GM23338 (cell line): ENCODE results near the gene DIO2. TPM values are rescaled to one million over a fixed set of nuclear protein-coding genes. Genes with fewer than 3 reads are reported as not detected.
A peak's percentile ranks its signal among the peaks of the same experiment; 100 is the strongest.

Source experiments
- ATAC-seq: fragments of 200-7000 bp; cut with Tn5 transposase; 3 replicates; pipeline ENCODE4 v1.9.1; 2020
- DNase-seq: peaks from one replicate; pipeline ENCODE4 v3.0.0-alpha.2; 2015; ENCODE audit warnings: low spot score
- H2AFZ ChIP-seq: fragments of 200-600 bp; sonication (generic); 2 replicates; pipeline ENCODE4 v1.8.0; 2016; ENCODE audit warnings: antibody characterized with exemption, mild to moderate bottlenecking, moderate library complexity
- H3F3A ChIP-seq: fragments of 200-600 bp; sonication (generic); replicated peaks from 2 replicates; pipeline ENCODE4 v1.8.0; 2017; ENCODE audit warnings: antibody characterized with exemption, mixed run types, low read depth
- H3K27ac ChIP-seq: fragments of 200-600 bp; sonication (generic); 2 replicates; pipeline ENCODE4 v1.6.1; 2016; ENCODE audit warnings: low read depth
- H3K27me3 ChIP-seq: fragments of 200-600 bp; sonication (generic); 2 replicates; pipeline ENCODE4 v1.8.0; 2016; ENCODE audit warnings: mild to moderate bottlenecking, mixed run types, moderate library complexity; ENCODE audit not compliant: insufficient read depth
- H3K36me3 ChIP-seq: fragments of 200-600 bp; sonication (generic); 2 replicates; pipeline ENCODE4 v1.8.0; 2016; ENCODE audit warnings: mild to moderate bottlenecking; ENCODE audit not compliant: insufficient read depth
- H3K4me1 ChIP-seq: fragments of 200-600 bp; sonication (generic); 2 replicates; pipeline ENCODE4 v1.8.0; 2016; ENCODE audit warnings: mild to moderate bottlenecking, moderate library complexity; ENCODE audit not compliant: insufficient read depth
- H3K4me2 ChIP-seq: fragments of 200-600 bp; sonication (generic); 2 replicates; pipeline ENCODE4 v1.7.1; 2017; ENCODE audit warnings: mixed run types
- H3K4me3 ChIP-seq: fragments of 200-600 bp; sonication (generic); 2 replicates; pipeline ENCODE4 v1.6.1; 2016; ENCODE audit warnings: mixed run types
- H3K79me2 ChIP-seq: fragments of 200-600 bp; sonication (generic); replicated peaks from 2 replicates; pipeline ENCODE4 v1.8.0; 2017; ENCODE audit warnings: mild to moderate bottlenecking; ENCODE audit not compliant: insufficient read depth
- H3K9me2 ChIP-seq: fragments of 200-600 bp; sonication (generic); 2 replicates; pipeline ENCODE4 v1.8.0; 2017; ENCODE audit not compliant: insufficient read depth
- H4K20me1 ChIP-seq: fragments of 200-600 bp; sonication (generic); replicated peaks from 2 replicates; pipeline ENCODE4 v1.8.0; 2017; ENCODE audit warnings: mild to moderate bottlenecking; ENCODE audit not compliant: insufficient read depth
- H3K27ac Mint-ChIP-seq: 2 replicates; pipeline ENCODE4 v1.8.0; 2020; ENCODE audit warnings: inconsistent platforms, mild to moderate bottlenecking, moderate library complexity, mixed read lengths
- H3K27me3 Mint-ChIP-seq: 3 replicates; pipeline ENCODE4 v1.8.0; 2022; ENCODE audit warnings: low read depth, mild to moderate bottlenecking, moderate library complexity, mixed read lengths, inconsistent platforms; ENCODE audit not compliant: insufficient read depth, poor library complexity
- H3K36me3 Mint-ChIP-seq: 3 replicates; pipeline ENCODE4 v1.8.0; 2021; ENCODE audit warnings: low read depth, mild to moderate bottlenecking, inconsistent platforms, moderate library complexity, mixed read lengths
- H3K4me1 Mint-ChIP-seq: 3 replicates; pipeline ENCODE4 v1.8.0; 2020; ENCODE audit warnings: mild to moderate bottlenecking, inconsistent platforms, mixed read lengths
- H3K4me3 Mint-ChIP-seq: 3 replicates; pipeline ENCODE4 v1.8.0; 2021; ENCODE audit warnings: moderate library complexity, mild to moderate bottlenecking, inconsistent platforms, mixed read lengths
- H3K9me3 Mint-ChIP-seq: 3 replicates; pipeline ENCODE4 v1.8.0; 2020; ENCODE audit warnings: moderate library complexity, mild to moderate bottlenecking, inconsistent platforms, mixed read lengths
- CREB1 ChIP-seq: fragments of 250-450 bp; sonication (Bioruptor Pico); IDR thresholded peaks from 2 replicates; pipeline ENCODE4 v1.5.0; 2020; ENCODE audit warnings: low read depth, mild to moderate bottlenecking, moderate library complexity
- EZH2 ChIP-seq: fragments of 200-600 bp; sonication (generic); IDR thresholded peaks from one replicate; pipeline ENCODE4 v1.8.0; 2017; ENCODE audit warnings: antibody characterized with exemption, mild to moderate bottlenecking, low read depth; ENCODE audit not compliant: unreplicated experiment
- EZH2phosphoT487 ChIP-seq: fragments of 200-600 bp; sonication (generic); IDR thresholded peaks from one replicate; pipeline ENCODE4 v1.8.1; 2018; ENCODE audit warnings: antibody characterized with exemption; ENCODE audit not compliant: unreplicated experiment
- JUNB ChIP-seq: IDR thresholded peaks from one replicate; pipeline ENCODE4 v1.6.1; 2016; ENCODE audit warnings: antibody characterized with exemption; ENCODE audit not compliant: unreplicated experiment
- NANOG ChIP-seq: IDR thresholded peaks from 2 replicates; pipeline ENCODE4 v1.6.1; 2016; ENCODE audit warnings: antibody characterized with exemption, borderline replicate concordance
- POLR2AphosphoS5 ChIP-seq: IDR thresholded peaks from 2 replicates; pipeline ENCODE4 v1.6.1; 2016; ENCODE audit warnings: antibody characterized with exemption, low read depth
- REST ChIP-seq: IDR thresholded peaks from one replicate; pipeline ENCODE4 v1.6.1; 2018; ENCODE audit warnings: antibody characterized with exemption; ENCODE audit not compliant: unreplicated experiment
- STAT1 ChIP-seq: IDR thresholded peaks from one replicate; pipeline ENCODE4 v1.6.1; 2016; ENCODE audit warnings: antibody characterized with exemption; ENCODE audit not compliant: unreplicated experiment
- ZNF114 ChIP-seq: fragments of 250-450 bp; sonication (Bioruptor Pico); IDR thresholded peaks from 2 replicates; pipeline ENCODE4 v1.5.0; 2020; ENCODE audit warnings: mild to moderate bottlenecking, moderate library complexity
- ZNF331 ChIP-seq: fragments of 250-450 bp; sonication (Bioruptor Pico); IDR thresholded peaks from 2 replicates; pipeline ENCODE4 v1.5.0; 2020; ENCODE audit warnings: low read depth, mild to moderate bottlenecking, moderate library complexity
- ZNF462 ChIP-seq: fragments of 250-450 bp; sonication (Bioruptor Pico); IDR thresholded peaks from 2 replicates; pipeline ENCODE4 v1.5.0; 2020; ENCODE audit warnings: mild to moderate bottlenecking, moderate library complexity
- polyA plus RNA-seq: library from polyadenylated mRNA; unstranded; fragments of >200 nt; fragmentation: Nextera tagmentation; extraction: Ambion mirVana; gene quantifications from 2 replicates; pipeline ENCODE4 v1.2.1, GENCODE V29; 2016
- total RNA-seq: library from RNA; depleted of rRNA; stranded (reverse); fragments of >200 nt; shearing (Covaris generic); gene quantifications from 2 replicates; pipeline ENCODE4 v1.2.3, GENCODE V29; 2014
- TF ChIP-seq, protein P1 (sequence below): IDR thresholded peaks from 2 replicates; pipeline ENCODE4 v1.6.1; 2016; ENCODE audit warnings: antibody characterized with exemption
- TF ChIP-seq, protein P2 (sequence below), 2 experiments: fragments of 200-600 bp in 1 of 2; sonication (generic) in 1 of 2; conservative IDR thresholded peaks; 2 replicates each; pipeline versions ENCODE4 v1.5.1 to v1.6.1; 2016 to 2017; ENCODE audit warnings: antibody characterized with exemption in 2 of 2, low read depth in 2 of 2, mild to moderate bottlenecking in 2 of 2, moderate library complexity in 1 of 2

The DIO2 gene
- total and polyA plus RNA-seq, 2 experiments from 2014 or later: 0.05 to 0.17 TPM

- H3K4me1 Mint-ChIP-seq: peaks cover 14% of the 10 kb centered on the region
- H3K27ac ChIP-seq: no peak overlapping the region
- DNase-seq (peak; percentile 19), ATAC-seq (peak; percentile 29)
- H3K4me1 ChIP-seq: peaks cover 14% of the 10 kb centered on the region
- no peaks in the 10 kb centered on the region for H3K36me3 Mint-ChIP-seq
- no peak overlapping the region for H3K27ac Mint-ChIP-seq
- H3K4me3 ChIP-seq: no peak overlapping the region
- no peaks in the 10 kb centered on the region for H4K20me1 ChIP-seq
- H3K79me2 ChIP-seq: no peaks in the 10 kb centered on the region
- no peak overlapping the region for H3K4me2 ChIP-seq
- 0 out of 2 replicates have a peak overlapping the region, but pooled peaks have one; percentile 3 for H2AFZ ChIP-seq
- H3K9me2 ChIP-seq: no peaks in the 10 kb centered on the region
- TF ChIP-seq JUNB (no peak), CREB1 (no peak), ZNF331 (CRISPR knock-in tag) (no peak), EZH2phosphoT487 (no peak), EZH2 (no peak), ZNF462 (CRISPR knock-in tag) (no peak), STAT1 (no peak), POLR2AphosphoS5 (no peak), NANOG (no peak), REST (no peak), ZNF114 (no peak)
- TF ChIP-seq, protein P1, sequence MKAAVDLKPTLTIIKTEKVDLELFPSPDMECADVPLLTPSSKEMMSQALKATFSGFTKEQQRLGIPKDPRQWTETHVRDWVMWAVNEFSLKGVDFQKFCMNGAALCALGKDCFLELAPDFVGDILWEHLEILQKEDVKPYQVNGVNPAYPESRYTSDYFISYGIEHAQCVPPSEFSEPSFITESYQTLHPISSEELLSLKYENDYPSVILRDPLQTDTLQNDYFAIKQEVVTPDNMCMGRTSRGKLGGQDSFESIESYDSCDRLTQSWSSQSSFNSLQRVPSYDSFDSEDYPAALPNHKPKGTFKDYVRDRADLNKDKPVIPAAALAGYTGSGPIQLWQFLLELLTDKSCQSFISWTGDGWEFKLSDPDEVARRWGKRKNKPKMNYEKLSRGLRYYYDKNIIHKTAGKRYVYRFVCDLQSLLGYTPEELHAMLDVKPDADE: no peak
- TF ChIP-seq, protein P2, sequence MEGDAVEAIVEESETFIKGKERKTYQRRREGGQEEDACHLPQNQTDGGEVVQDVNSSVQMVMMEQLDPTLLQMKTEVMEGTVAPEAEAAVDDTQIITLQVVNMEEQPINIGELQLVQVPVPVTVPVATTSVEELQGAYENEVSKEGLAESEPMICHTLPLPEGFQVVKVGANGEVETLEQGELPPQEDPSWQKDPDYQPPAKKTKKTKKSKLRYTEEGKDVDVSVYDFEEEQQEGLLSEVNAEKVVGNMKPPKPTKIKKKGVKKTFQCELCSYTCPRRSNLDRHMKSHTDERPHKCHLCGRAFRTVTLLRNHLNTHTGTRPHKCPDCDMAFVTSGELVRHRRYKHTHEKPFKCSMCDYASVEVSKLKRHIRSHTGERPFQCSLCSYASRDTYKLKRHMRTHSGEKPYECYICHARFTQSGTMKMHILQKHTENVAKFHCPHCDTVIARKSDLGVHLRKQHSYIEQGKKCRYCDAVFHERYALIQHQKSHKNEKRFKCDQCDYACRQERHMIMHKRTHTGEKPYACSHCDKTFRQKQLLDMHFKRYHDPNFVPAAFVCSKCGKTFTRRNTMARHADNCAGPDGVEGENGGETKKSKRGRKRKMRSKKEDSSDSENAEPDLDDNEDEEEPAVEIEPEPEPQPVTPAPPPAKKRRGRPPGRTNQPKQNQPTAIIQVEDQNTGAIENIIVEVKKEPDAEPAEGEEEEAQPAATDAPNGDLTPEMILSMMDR (conservative IDR thresholded peaks at IDR 0.05; ENCODE audit: low read depth in 2 of 2): no peak
- no peaks in the 10 kb centered on the region for H3F3A ChIP-seq
- no peak overlapping the region for H3K4me3 Mint-ChIP-seq
- no peaks in the 10 kb centered on the region for H3K27me3 ChIP-seq
- H3K9me3 Mint-ChIP-seq: no peaks in the 10 kb centered on the region
- H3K27me3 Mint-ChIP-seq: no peaks in the 10 kb centered on the region
- H3K36me3 ChIP-seq: no peaks in the 10 kb centered on the region
These were observed 4.7 kb upstream of the DIO2 start for GRCh38 chr14:80215756-80216581.
